GM12878 (cell line): ENCODE data around the gene CCDC28A. TPM values are rescaled to one million over a fixed set of nuclear protein-coding genes. Genes with fewer than 3 reads are reported as not detected.

ENCODE experiments used
- ATAC-seq: fragments of 200-7000 bp; cut with Tn5 transposase; 3 replicates; pipeline ENCODE4 v1.9.1; 2020; ENCODE audit warnings: mild to moderate bottlenecking, moderate library complexity
- BruUV-seq: library from RNA; stranded (reverse); fragments of 400-500 nt; replicated peaks from 2 replicates; lab custom pipeline; 2021; lab: Mats Ljungman, UMichigan
- CTCF ChIA-PET: fragments of 300-600 bp; sonication (Branson Sonifier 250); formaldehyde crosslinking; extraction: SDS; loops from one replicate; lab custom pipeline; 2021; ENCODE audit warnings: inconsistent platforms; lab: Yijun Ruan, JAX
- POLR2A ChIA-PET: fragments of 350-600 bp; formaldehyde crosslinking; extraction: SDS; loops from one replicate; lab custom pipeline; 2021; ENCODE audit warnings: inconsistent platforms; lab: Charles Lee
- RAD21 ChIA-PET: fragments of 300-600 bp; sonication (Branson Sonifier 250); formaldehyde crosslinking; loops from one replicate; lab custom pipeline; 2023; ENCODE audit warnings: antibody characterized with exemption; ENCODE audit not compliant: unreplicated experiment; lab: Charles Lee
- SMC1A ChIA-PET: fragments of 300-600 bp; sonication (Branson Sonifier 250); formaldehyde crosslinking; loops from one replicate; lab custom pipeline; 2023; ENCODE audit not compliant: unreplicated experiment, uncharacterized antibody; lab: Charles Lee
- DNase-seq: peaks from one replicate; pipeline ENCODE4 v3.0.0-alpha.2; 2011; ENCODE audit warnings: low read depth, low spot score
- FAIRE-seq: peaks from 3 replicates; lab custom pipeline; 2011; peaks lifted over from hg19 to GRCh38; lab: Jason Lieb, UNC
- H2AFZ ChIP-seq: 2 replicates; pipeline ENCODE4 v1.6.0; 2011; ENCODE audit warnings: low read depth, low read length, control low read depth; ENCODE audit not compliant: control insufficient read depth
- H3K27ac ChIP-seq: 2 replicates; pipeline ENCODE4 v1.5.1; 2011; ENCODE audit warnings: control low read depth; ENCODE audit not compliant: control insufficient read depth, insufficient read depth
- H3K27me3 ChIP-seq, 2 experiments: replicated peaks in 1 of 2; 2 replicates each; pipeline versions ENCODE4 v1.6.0 to v1.6.1; 2011; ENCODE audit warnings: low read length in 1 of 2; ENCODE audit not compliant: control insufficient read depth in 2 of 2, insufficient read depth in 2 of 2
- H3K36me3 ChIP-seq, 2 experiments: 2 replicates each; pipeline ENCODE4 v1.5.1; 2011; ENCODE audit warnings: low read length in 1 of 2; ENCODE audit not compliant: control insufficient read depth in 2 of 2, insufficient read depth in 2 of 2
- H3K4me1 ChIP-seq: 2 replicates; pipeline ENCODE4 v1.6.1; 2011; ENCODE audit warnings: mild to moderate bottlenecking, low read length, moderate library complexity, mixed read lengths; ENCODE audit not compliant: control insufficient read depth, insufficient read depth
- H3K4me2 ChIP-seq: 2 replicates; pipeline ENCODE4 v1.6.0; 2011; ENCODE audit warnings: control low read depth; ENCODE audit not compliant: control insufficient read depth, insufficient read depth
- H3K4me3 ChIP-seq: fragments of 200-600 bp; sonication (generic); 2 replicates; pipeline ENCODE4 v1.5.1; 2016
- H3K79me2 ChIP-seq: 2 replicates; pipeline ENCODE4 v1.6.0; 2011; ENCODE audit warnings: low read length; ENCODE audit not compliant: control insufficient read depth, insufficient read depth
- H3K9ac ChIP-seq: 2 replicates; pipeline ENCODE4 v1.8.0; 2011; ENCODE audit warnings: low read length, control low read depth, mixed read lengths; ENCODE audit not compliant: control insufficient read depth, insufficient read depth
- H3K9me3 ChIP-seq: replicated peaks from 3 replicates; pipeline ENCODE4 v1.5.1; 2011; ENCODE audit warnings: mild to moderate bottlenecking, low read length; ENCODE audit not compliant: control insufficient read depth, insufficient read depth
- H4K20me1 ChIP-seq: 2 replicates; pipeline ENCODE4 v1.6.0; 2011; ENCODE audit not compliant: control insufficient read depth, insufficient read depth
- ATF7 ChIP-seq: fragments of 450-650 bp; IDR thresholded peaks from 2 replicates; pipeline ENCODE4 v1.6.1; 2016; ENCODE audit warnings: low read depth, mild to moderate bottlenecking
- DPF2 ChIP-seq: fragments of 450-650 bp; IDR thresholded peaks from 2 replicates; pipeline ENCODE4 v1.6.1; 2017; ENCODE audit warnings: mild to moderate bottlenecking
- MTA2 ChIP-seq: fragments of 450-650 bp; IDR thresholded peaks from 2 replicates; pipeline ENCODE4 v1.6.1; 2016; ENCODE audit warnings: low read depth, mild to moderate bottlenecking, moderate library complexity
- RB1 ChIP-seq: fragments of 450-650 bp; formaldehyde crosslinking; IDR thresholded peaks from 2 replicates; pipeline ENCODE4 v1.6.1; 2017; ENCODE audit warnings: mild to moderate bottlenecking, borderline replicate concordance
- WGBS: methylation state at CpG from one replicate; pipeline ENCODE4 v1.1.6; 2016; ENCODE audit warnings: low lambda C conversion rate; ENCODE audit not compliant: insufficient replicate concordance, insufficient coverage; ENCODE audit errors: missing lambda C conversion rate; 5-methylcytosine and 5-hydroxymethylcytosine counted together
- in situ Hi-C: fragments of 300-500 bp; cut with MboI; formaldehyde crosslinking; loops from 9 replicates; pipeline ENCODE4 v1.14.3; 2018; ENCODE audit warnings: mixed read lengths
- intact Hi-C: fragments of 100-400 bp; cut with micrococcal nuclease; formaldehyde crosslinking; loops from one replicate; pipeline ENCODE4 v1.14.2; 2022; ENCODE audit not compliant: unreplicated experiment
- polyA plus RNA-seq, 11 experiments: library from polyadenylated mRNA; depleted of rRNA in 4 of 11; unstranded in 6 of 11; stranded (reverse) in 5 of 11; fragments of >200 nt; fragmentation: Nextera tagmentation in 4 of 11; fragmentation: Illumina TruSeq in 1 of 11; extraction: Ambion mirVana in 4 of 11; extraction: Trizol in 1 of 11; gene quantifications; 1 replicate in 1 of 11; 2 replicates in 10 of 11; pipeline versions ENCODE4 v1.2.1 to v1.2.3, GENCODE V29; 2011 to 2016; ENCODE audit warnings: inconsistent platforms in 2 of 11, missing spikeins in 2 of 11, low read depth in 1 of 11
- total RNA-seq, 4 experiments: library from RNA; depleted of rRNA in 3 of 4; stranded (reverse); fragments of >200 nt in 3 of 4; fragmentation: Illumina TruSeq in 1 of 4; extraction: Trizol in 1 of 4; gene quantifications; 2 replicates each; pipeline versions ENCODE4 v1.2.1 to v1.2.3, GENCODE V29; 2013 to 2021
- TF ChIP-seq, protein P1 (sequence below): IDR thresholded peaks from 2 replicates; pipeline ENCODE4 v1.6.1; 2012; ENCODE audit warnings: low read length, inconsistent platforms
- TF ChIP-seq, protein P2 (sequence below): fragments of 450-650 bp; IDR thresholded peaks from 2 replicates; pipeline ENCODE4 v1.6.1; 2014; ENCODE audit warnings: mild to moderate bottlenecking

CCDC28A gene
- total and polyA plus RNA-seq, 10 of the 15 experiments (the other 5 are each of a cell fraction or from before 2014, with no cell fraction given) = 13.5 to 38.8 (median 19.2) TPM

DNA sequence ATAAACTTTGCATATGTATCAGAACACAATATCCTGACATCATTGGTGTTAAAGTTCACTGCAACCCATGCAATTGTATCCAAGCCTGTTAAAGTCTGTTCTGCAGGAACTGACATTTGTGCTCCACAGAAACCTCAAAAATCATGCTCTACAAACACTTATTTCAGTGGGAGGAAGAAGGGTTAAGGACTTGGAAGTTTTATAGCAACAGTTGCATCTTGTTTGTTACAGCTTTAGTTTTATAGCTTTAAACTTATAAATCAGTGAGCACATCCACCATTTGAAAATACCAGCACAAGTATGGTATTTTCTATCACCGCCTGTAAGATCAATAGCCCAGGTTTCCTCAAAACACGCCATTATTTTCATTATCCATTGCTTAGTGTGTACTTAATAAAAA is 23.2 kb downstream of the CCDC28A start:
- TF ChIP-seq DPF2 = no peak
- TF ChIP-seq, protein P1, sequence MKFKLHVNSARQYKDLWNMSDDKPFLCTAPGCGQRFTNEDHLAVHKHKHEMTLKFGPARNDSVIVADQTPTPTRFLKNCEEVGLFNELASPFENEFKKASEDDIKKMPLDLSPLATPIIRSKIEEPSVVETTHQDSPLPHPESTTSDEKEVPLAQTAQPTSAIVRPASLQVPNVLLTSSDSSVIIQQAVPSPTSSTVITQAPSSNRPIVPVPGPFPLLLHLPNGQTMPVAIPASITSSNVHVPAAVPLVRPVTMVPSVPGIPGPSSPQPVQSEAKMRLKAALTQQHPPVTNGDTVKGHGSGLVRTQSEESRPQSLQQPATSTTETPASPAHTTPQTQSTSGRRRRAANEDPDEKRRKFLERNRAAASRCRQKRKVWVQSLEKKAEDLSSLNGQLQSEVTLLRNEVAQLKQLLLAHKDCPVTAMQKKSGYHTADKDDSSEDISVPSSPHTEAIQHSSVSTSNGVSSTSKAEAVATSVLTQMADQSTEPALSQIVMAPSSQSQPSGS = no peak
- no peak for TF ChIP-seq MTA2
- no peak for TF ChIP-seq RB1
- Histone ChIP-seq H3K27ac (no peak overlapping the region), H4K20me1 (no peaks in the 10 kb centered on the region), H2AFZ (no peak overlapping the region), H3K4me1 (no peaks in the 10 kb centered on the region), H3K36me3 (no peaks in the 10 kb centered on the region), H3K4me3 (no peak overlapping the region), H3K27me3 (no peaks in the 10 kb centered on the region), H3K4me2 (no peak overlapping the region), H3K9ac (no peak overlapping the region), H3K79me2 (no peaks in the 10 kb centered on the region), H3K9me3 (no peaks in the 10 kb centered on the region)
- ATAC-seq (no peak), DNase-seq (no peak), FAIRE-seq (no peak)
- in situ Hi-C loops = no loop called here
- no TSS peak for BruUV-seq
- intact Hi-C loops = no loop called here
- 70% methylated on average over 2 of the region's 2 CpGs for WGBS
- POLR2A ChIA-PET = no interaction called here
- CTCF ChIA-PET = no interaction called here
- RAD21 ChIA-PET = no interaction called here
- SMC1A ChIA-PET = interaction anchor here (0.9 kb wide), 1 partner anchor 19 kb away, joined by 3 read pairs; no protein-coding TSS in a partner anchor

DNA sequence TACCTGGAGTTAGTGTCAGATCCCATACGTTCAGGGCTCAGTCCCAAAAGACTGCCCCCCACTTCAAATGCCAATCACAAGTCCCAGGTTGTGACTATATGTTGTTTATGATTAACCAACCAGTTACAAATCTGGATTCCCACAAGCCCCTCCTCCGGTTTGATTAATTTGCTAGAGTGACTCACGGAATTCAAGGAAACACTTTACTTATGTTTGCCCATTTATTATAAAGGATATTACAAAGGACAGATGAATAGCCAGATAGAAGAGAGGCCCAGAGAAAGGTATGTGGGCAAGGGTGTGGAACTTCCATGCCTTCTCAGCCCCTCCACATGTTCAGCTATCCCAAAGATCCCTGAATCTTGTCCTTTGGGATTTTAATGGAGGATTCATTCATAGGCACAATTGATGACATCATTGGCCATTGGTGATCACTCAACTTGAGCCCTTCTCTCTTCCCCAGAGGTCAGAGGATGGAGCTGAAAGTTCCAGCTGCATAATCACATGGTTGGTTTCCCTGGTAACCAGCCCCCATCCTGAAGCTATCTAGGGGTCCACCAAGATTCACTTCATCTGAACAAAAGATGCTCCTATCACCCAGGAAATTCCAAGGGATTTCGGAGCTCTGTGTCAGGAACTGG is 24.4 kb downstream of the CCDC28A start:
- H3K4me1 ChIP-seq = no peaks in the 10 kb centered on the region
- H4K20me1 ChIP-seq = no peaks in the 10 kb centered on the region
- H3K4me3 ChIP-seq = no peak overlapping the region
- in situ Hi-C loops = no loop called here
- no peaks in the 10 kb centered on the region for H3K9me3 ChIP-seq
- TF ChIP-seq, protein P2, sequence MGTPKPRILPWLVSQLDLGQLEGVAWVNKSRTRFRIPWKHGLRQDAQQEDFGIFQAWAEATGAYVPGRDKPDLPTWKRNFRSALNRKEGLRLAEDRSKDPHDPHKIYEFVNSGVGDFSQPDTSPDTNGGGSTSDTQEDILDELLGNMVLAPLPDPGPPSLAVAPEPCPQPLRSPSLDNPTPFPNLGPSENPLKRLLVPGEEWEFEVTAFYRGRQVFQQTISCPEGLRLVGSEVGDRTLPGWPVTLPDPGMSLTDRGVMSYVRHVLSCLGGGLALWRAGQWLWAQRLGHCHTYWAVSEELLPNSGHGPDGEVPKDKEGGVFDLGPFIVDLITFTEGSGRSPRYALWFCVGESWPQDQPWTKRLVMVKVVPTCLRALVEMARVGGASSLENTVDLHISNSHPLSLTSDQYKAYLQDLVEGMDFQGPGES = no peak
- 0 out of 2 replicates have a peak, but pooled peaks have one; percentile 19 for TF ChIP-seq ATF7
- no peak overlapping the region for H3K4me2 ChIP-seq
- ATAC-seq = no peak
- H3K9ac ChIP-seq = no peak overlapping the region
- CTCF ChIA-PET = interaction anchor here (0.8 to 1.0 kb wide), 2 partner anchors 28 to 211 kb away, joined by 3 read pairs; no protein-coding TSS in a partner anchor
- H2AFZ ChIP-seq = no peak overlapping the region
- no TSS peak for BruUV-seq
- no peaks in the 10 kb centered on the region for H3K79me2 ChIP-seq
- intact Hi-C loops = no loop called here
- no peaks in the 10 kb centered on the region for H3K36me3 ChIP-seq
- POLR2A ChIA-PET = no interaction called here
- WGBS = 44% methylated on average over 4 of the region's 4 CpGs
- SMC1A ChIA-PET = interaction anchor here (0.6 to 0.9 kb wide), 2 partner anchors 250 to 566 kb away, joined by 3 to 4 read pairs; no protein-coding TSS in a partner anchor
- FAIRE-seq = no peak
- DNase-seq = no peak
- H3K27ac ChIP-seq = no peak overlapping the region
- RAD21 ChIA-PET = no interaction called here
- H3K27me3 ChIP-seq = no peaks in the 10 kb centered on the region
